M059J (cell line): Measurements from ENCODE around the gene CDR2L. TPM values are rescaled to one million over a fixed set of nuclear protein-coding genes. Genes with fewer than 3 reads are reported as not detected.
"Not testable (repeated sequence)": the region's sequence is repeated elsewhere in the genome, so short reads cannot be mapped to it uniquely, and the experiment has no call there.

ENCODE experiments used
- DNase-seq: peaks from one replicate; pipeline ENCODE4 v3.0.0-alpha.2; 2012; ENCODE audit warnings: low read depth
- total RNA-seq: library from RNA; depleted of rRNA; stranded (reverse); fragments of >200 nt; shearing (Covaris generic); gene quantifications from 2 replicates; pipeline ENCODE4 v1.2.3, GENCODE V29; 2014

CDR2L gene
- total RNA-seq, 1 experiment from 2014 or later, result 13.6 TPM

DNA sequence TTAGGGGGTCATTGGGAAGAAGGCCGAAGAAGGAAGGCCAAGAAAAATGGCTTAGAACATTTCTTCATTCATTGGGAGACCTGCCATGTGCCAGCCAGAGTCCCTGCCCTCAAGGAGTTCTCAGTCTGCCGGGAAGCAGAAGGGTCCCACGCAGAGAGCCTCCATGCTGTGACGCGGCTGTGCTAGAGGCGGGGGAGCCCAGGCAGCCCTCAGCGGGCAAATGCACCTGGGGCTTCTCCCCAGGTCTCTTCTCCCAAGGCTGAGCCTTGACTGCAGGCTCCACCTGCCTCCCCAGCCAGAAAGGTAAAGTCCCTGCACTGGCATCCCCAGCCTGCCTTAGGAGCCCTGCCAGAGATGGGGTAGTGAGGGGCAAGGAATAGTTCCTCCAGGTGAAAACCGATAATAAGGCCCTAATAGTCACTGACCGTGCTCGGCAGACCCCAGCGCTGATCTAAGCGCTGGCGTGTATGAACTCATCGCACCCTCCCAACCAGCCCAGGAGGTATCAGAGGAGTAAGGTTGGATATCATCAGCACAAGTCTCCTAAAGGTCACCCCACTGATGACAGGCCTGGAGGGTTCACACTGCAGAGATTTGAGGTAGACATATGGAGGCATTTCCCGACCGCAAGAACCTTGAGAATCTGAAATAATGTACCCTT lies 6.0 kb upstream of the CDR2L start:
- no peak for DNase-seq

DNA sequence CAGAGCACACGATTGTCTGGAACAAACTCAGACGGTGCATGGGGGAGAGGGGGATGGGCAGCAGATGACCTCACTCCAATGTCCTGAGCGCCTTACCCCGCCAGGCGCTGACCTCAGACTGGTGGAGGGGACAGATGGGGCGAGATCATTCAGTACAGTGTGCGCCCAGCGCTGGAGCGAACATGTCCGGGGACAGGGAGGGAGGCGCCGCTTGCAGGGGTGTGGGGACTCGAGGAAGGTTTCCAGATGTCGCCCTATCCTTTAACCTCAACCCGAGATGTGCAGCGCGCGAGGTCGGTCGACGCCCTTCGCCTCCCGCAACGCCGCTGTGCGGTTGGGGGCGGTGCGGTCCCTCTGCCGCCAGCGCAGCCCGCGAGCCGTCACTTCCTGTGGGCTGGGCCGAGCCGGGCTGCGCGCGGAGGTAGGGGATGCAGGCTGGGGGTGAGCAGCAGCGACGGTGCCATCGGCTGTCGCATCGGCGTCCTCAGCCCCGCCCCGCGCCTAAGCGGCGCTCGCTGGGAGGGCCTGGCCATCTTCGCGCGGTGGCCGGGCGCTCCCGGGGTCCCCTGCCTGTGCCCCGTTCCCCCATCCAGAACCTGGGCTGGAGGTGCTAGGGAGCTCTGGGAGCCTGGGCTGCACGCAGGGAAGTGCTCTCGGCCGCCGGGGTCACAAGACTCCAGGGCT lies 5.3 kb upstream of the CDR2L start:
- peak; percentile 65 for DNase-seq

DNA sequence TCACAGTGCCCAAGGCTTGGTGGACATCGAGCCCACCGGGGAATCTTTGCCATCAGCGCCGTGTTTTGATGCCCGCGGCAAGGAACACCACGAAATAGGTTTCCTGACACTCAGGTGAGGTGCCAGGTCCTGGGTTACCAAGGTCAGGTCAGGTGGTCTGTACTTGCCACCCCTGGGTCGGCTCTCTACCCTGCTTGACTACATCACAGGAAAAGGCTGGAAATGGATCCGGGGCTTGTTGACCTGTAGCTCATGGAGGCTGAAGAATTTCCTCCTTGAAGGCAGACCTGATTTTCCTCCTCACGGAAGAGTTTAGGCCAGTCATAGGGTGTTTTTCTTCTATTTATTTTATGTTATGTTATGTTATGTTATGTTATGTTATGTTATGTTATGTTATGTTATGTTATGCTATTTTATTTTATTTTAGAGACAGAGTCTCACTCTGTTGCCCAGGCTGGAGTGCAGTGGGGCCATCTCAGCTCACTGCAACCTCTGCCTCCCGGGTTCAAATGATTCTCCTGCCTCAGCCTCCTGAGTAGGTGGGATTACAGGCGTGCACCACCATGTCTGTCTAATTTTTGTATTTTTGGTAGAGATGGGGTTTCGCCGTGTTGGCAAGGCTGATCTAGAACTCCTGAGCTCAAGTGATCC lies 4.6 kb upstream of the CDR2L start:
- DNase-seq, result peak; percentile 19

DNA sequence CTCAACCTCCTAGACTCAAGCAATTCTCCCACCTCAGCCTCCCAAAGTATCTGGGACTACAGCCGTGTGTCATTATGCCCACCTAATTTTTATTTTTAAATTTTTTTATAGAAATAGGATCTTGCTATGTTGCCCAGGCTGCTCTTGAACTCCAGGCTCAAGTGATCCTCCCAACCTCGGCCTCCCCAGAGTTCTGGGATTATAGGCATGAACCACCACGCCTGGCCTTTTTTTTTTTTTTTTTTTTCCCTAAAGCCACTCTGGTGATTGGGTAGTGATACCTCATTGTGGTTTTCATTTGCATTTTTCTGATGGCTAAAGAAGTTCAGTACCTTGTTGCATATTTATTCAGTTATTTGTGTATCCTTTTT lies 1.2 kb upstream of the CDR2L start:
- DNase-seq, result no peak

DNA sequence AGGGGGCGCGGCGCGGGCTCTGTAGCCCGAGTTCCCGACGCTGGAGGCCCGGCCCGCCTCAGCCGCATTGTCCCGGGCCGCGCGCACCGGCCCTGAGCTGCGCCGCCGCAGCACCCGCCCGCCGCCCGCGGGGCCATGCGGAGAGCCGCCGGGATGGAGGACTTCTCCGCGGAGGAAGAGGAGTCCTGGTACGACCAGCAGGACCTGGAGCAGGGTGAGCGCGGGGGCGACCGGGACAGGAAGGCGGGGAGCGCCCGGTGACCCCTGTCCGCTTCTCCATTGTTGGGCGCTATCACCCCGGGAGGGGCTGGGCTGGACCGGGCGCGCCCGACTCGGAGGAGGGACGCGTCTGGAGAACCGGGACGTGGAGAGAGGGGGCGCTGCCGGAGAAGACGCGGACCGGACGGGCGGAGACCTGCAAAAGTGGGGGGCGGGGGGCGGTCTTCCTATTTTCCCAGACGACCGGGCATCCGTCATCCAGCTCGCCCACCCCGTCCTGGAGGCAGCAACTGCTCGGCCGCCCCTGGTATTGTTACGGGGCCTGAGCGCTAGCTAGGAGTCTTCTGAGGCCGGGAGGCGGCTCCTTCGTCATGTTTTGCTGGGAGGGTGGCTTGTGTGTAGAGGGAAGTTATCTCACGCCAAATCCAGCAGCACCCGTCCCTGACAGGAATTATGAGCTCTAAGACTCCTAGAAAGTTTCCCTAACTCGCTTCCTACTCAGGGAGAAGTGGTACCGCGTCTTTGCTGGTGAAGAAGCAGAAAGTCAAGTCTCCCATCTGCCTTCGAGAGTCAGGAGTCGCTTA lies 678 bp downstream of the CDR2L start:
- peak; percentile 69 for DNase-seq

DNA sequence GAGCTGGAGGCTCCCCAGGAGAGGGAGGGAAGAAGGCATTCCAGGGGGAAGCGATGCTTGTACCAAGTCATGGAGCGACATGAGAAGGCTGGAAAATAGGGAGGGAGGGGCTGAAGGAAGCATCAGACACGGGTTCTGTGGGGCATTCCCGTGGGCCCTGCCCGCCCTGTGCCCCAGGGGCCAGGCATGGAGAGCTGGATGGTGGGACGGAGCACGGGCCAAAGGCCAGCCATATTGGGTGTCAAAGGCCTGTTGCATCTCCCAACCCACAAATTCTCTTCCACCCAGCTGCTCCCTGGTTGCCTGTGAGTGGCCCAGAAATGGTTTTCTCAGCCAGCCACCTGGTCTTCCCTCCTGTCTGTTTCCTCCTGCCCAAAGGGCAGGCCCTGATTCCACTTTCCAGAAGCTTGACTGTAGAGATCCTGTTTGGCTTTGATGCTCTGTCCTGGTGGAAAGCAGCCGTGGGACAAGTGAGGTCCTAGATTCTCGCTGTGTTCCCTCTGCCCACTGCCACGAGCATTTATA lies 3.2 kb downstream of the CDR2L start:
- no peak for DNase-seq

DNA sequence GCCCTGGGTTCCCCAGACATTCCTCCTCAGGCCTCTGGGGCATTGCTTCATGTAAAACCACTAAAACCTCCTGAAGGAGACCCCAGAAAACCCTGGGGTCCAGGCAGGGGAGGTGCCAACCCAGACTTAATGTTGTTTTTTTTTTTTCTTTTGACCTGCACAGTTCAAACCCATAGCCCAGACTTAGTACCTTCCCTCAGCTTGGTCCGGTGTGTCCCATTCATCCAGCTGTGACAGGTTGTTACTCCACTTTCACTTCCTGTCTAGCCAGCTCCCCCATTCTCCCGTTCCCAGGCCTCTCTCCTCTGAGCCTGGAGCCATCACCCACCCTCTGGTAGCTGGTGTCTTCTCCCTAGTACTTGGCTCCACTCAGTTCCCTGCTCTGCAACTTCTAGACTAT lies 4.8 kb downstream of the CDR2L start:
- DNase-seq, result no peak

DNA sequence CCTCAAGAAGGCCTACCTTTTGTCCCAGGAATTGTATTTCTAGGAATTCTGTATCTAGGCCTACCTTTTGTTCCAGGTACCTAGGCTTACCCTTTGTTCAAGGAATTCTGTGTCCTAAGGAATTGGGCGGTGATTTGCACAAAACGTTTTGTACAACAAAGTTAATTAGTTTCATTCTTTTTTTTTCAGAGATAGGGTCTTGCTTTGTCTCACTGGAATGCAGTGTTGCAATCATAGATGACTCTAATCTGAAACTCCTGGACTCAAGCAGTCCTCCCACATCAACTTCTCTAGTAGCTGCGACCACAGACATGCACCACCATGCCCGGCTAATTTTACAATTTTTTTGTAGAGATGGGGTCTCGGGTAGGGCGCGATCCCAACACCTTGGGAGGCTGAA lies 7.0 kb downstream of the CDR2L start:
- DNase-seq, result no peak

DNA sequence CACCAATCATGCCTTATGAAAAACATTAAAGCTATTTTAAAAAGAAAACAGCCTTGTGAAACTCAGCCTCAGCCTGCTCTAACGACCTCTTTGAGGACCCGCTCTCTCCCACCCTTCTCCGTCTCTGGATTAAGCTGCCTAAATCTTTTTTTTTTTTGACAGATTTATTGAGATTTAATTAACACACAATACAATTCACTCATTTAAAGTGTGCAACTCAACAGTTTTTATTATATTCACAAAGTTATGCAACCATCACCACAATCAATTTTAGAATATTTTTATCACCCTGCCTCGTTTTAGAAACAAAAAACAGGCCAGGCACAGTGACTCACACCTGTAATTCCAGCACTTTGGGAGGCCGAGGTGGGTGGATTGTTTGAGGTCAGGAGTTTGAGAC lies 8.4 kb downstream of the CDR2L start:
- no peak for DNase-seq

DNA sequence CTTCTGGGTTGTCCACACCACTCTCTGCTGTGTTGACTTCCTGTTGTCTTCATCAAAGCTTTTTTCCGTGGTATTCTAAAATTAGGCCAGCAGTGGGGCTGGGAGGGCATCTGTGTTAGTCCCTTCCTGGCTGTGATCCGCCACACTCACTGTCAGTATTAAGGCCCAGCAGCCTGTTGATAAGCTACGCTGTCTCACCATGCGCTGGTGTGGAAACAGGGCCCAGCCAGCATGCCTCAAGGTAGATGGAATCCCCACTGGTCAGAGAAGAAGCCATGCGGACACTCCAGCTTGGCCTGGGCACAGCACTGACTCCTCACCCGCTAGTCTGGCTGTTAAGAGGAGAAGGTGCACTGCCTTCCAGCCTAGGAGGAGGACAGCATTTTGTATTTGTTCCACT lies 11.4 kb downstream of the CDR2L start:
- DNase-seq, result no peak

DNA sequence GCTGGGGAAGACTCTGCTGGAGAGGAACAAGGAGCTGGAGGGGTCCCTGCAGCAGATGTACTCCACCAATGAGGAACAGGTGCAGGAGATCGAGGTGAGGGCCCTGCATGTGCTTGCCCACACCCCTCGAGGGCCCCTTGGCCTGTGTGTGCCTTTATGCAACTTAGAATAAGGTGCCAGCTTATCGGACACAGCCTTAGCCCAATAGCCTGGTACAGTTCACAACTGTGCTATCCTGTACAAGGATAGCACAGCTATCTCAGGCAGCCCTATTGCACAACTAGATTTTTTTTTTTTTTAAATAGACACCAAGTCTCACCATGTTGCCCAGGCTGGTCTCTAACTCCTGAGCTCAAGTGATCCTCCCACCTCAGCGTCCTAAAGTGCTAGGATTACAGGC lies 12.1 kb downstream of the CDR2L start:
- no peak for DNase-seq

DNA sequence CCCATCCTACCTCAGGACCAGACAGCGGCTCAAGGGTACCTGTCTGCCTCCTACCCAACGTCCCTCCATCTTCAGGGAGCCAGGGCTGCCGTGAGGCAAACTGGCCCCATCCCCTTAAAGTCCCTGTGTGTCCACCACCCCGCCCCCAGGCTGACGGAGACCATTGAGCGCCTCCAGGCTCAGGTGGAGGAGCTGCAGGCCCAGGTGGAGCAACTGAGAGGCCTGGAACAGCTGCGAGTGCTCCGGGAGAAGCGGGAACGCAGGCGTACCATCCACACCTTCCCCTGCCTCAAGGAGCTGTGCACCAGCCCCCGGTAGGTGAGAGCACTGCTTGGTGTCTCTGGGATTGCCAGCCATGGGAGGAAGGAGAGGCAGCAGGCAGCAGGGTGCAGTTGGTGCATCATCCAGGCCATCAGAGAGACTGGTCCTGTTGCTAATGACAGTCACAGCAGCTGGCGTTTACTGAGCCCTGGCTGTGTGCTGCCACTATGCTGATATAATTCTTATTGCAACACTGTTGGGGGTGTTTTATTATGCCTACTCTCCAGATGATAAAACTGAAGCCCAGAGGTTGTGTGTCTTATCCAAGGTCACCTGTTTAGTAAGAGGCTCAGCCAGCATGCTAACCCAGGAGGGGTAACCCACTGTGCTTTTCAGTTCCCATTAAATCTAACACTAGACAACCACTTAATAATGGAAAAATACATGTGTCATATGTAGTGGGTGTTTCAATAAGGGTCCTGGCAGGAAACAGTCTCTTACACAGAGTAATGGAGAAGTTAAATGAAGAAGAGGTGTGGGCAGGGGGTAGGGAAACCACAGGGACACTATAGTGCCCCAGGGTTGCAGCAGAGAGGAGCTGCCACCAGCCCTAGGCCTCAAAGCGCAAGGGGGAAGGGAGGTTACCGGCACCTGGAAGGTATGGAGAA lies 14.7 kb downstream of the CDR2L start:
- DNase-seq, result no peak

DNA sequence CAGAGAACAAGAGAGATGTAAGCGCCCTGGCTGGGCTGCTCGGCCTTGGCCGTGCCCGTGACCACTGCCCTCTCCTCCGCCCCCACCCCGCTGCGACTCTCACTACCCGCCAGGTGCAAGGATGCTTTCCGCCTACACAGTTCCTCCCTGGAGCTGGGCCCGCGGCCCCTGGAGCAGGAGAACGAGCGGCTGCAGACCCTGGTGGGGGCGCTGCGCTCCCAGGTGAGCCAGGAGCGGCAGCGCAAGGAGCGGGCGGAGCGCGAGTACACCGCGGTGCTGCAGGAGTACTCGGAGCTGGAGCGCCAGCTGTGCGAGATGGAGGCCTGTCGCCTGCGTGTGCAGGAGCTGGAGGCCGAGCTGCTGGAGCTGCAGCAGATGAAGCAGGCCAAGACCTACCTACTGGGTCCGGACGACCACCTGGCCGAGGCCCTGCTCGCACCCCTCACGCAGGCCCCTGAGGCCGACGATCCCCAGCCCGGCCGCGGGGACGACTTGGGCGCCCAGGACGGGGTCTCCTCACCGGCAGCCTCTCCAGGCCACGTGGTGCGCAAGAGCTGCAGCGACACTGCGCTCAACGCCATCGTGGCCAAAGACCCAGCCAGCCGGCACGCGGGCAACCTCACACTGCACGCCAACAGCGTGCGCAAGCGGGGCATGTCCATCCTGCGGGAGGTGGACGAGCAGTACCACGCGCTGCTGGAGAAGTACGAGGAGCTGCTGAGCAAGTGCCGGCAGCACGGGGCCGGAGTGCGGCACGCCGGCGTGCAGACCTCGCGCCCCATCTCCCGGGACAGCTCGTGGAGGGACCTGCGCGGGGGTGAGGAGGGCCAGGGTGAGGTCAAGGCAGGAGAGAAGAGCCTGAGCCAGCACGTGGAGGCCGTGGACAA lies 15.9 kb downstream of the CDR2L start:
- DNase-seq, result no peak

DNA sequence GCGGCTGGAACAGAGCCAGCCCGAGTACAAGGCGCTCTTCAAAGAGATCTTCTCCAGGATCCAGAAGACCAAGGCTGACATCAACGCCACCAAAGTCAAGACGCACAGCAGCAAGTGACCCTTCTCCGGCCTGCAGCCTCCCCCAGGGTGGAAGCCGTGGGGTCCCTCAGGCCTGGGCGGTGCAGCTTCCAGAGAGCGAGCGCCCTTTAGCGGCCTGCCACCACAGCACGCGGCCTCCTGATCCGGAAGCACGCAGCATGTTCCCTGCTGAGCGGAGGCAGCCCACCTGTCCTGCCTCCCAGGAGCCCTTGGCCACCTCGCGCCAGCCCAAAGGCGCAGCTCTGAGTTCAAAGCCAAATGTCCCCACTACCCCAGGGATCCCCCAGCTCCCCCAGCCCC lies 16.5 kb downstream of the CDR2L start:
- no peak for DNase-seq

DNA sequence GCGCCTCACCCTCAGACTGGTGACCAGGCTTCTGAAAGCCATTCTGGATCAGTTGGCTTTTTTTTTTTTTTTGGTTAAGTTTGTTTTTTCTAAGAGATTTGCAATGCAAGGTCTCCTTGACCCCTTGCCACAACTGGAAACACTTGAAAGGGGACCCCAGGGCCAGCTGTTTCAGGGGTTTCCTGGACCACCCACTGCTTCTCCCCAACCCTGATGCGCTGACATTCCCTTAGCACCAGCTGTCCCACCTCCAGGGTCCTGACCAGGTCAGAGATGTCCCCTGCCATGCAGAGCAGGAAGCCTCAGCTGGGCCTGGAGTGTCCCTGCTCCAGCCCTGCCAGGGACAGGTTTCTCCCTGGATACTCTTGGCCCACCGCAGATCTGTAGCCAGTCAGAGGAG lies 16.9 kb downstream of the CDR2L start:
- DNase-seq, result no peak

DNA sequence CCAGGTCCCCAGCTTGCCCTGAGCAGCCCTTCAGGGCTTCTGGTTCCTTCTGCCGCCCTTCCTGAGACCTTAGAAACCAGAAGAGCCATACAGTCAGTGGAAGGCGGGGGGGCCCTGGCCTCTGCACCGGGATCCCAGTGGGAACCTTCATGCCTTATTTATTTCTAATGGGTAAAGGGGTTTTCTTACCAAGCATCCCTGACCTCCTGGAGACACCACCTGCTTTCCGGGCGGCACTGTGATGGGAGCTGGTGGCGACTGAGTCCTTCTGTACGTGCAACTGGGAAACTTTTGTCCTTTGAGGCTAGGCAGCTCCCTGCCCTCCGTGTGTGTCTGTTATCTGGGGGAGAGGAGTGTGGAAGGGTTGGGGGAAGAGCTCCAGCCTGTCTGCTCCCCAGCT lies 17.9 kb downstream of the CDR2L start:
- no peak for DNase-seq

DNA sequence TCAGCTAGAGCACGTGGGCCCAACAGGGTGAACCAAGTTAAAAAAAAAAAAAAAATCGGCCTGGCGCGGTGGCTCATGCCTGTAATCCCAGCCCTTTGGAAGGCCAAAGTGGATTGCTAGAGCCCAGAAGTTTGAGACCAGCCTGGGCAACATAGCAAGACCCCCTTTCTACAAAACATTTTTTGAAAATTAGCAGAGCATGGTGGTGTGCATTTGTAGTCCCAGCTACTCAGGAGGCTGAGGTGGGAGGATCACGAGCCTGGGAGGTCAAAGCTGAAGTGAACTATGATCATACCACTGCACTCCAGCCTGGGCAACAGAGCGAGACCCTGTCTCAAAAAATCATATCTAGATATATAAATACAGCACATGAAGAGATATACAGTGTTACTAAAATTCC lies 18.7 kb downstream of the CDR2L start:
- not testable (repeated sequence) for DNase-seq

DNA sequence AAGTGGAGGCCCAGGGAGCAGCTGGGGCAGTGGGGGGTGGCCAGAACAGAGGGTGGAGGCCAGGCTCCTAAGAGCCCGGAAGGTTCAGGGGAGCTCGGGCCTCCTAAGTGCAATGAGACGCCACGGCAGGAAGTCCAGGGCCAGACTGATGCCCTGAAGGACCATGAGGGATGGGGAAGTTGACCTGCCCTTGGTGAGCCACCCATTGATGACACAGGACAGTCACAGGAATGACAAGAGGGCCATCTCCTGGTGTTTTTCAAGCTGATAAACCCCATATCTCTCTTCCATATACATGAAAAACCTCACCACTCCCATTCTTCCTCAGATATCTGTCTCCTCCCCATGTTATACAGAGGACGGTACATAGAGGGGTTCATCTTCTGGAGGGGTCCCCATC lies 19.2 kb downstream of the CDR2L start:
- DNase-seq, result peak; percentile 4

DNA sequence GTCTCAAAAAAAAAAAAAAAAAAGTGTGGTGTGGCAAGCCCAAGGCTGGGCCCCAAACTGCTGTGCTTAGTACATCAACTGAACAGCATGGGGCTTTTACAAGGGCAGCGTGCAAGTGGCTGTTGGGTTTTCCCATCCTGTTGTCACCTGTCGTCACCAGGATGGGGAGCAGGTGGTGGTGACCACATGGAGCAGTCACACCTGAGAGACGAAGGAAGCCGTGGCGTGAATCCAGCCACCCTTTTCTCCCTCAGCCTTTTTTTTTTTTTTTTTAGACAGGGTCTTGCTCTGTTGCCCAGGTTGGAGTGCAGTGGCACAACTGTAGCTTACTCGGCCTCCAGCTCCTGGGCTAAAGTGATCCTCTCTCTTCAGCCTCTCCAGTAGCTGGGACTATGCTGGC lies 20.9 kb downstream of the CDR2L start:
- DNase-seq, result no peak

DNA sequence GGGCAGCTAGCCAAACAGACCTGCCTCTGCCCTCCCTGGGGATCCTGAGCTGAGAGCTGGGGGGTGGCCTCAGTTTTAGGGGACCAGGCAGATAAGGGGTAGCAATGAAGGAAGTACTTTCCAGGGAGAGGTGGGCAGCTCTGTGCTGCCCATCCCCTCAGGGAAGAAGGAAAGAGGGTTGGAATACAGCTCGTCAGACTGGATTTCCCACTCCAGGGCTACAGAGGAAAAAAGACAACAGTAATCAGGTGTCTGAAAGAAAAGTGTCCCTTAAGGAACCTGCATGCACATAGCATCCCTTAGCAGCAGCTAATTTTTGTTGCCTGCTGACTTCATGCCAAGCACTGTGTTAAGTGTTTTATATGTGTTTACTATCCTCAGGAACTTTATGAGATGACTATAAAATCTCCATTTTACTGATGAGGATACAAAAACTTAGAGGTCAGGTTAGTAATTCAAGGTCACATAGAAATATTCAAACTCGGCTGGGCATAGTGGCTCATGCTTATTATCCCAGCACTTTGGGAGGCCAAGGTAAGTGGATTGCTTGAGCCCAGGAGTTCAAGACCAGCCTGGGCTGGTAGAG lies 21.8 kb downstream of the CDR2L start:
- DNase-seq, result peak; percentile 12
